NCI-H345 (cell line): Measurements from ENCODE around the gene MSH2.
A peak's percentile ranks its signal among the peaks of the same experiment; 100 is the strongest.
"Not testable (repeated sequence)": the region's sequence is repeated elsewhere in the genome, so short reads cannot be mapped to it uniquely, and the experiment has no call there.

Experiments
- DNase-seq: peaks from one replicate; lab custom pipeline; 2025; lab: John Stamatoyannopoulos, UW

The MSH2 gene

GRCh38 chr2:47484396-47484795, 81.4 kb downstream of the MSH2 start:
- no peak for DNase-seq

GRCh38 chr2:47485177-47485576, 82.2 kb downstream of the MSH2 start:
- no peak for DNase-seq

GRCh38 chr2:47485751-47486300, 82.9 kb downstream of the MSH2 start:
- no peak for DNase-seq

- DNase-seq, result no peak
Observed at GRCh38 chr2:47486841-47487497, 84.0 kb downstream of the MSH2 start.

GRCh38 chr2:47487498-47487875, 84.5 kb downstream of the MSH2 start:
- no peak for DNase-seq

- DNase-seq, result peak; percentile 9
Observed at GRCh38 chr2:47488870-47489584, 86.1 kb downstream of the MSH2 start.

- DNase-seq, result no peak
Observed at GRCh38 chr2:47490406-47490805, 87.5 kb downstream of the MSH2 start.

- DNase-seq, result no peak
Observed at GRCh38 chr2:47493317-47494035, 90.5 kb downstream of the MSH2 start.

GRCh38 chr2:47494267-47495130, 91.5 kb downstream of the MSH2 start:
- DNase-seq, result no peak

GRCh38 chr2:47497843-47498460, 95.0 kb downstream of the MSH2 start:
- no peak for DNase-seq

GRCh38 chr2:47499093-47499492, 96.1 kb downstream of the MSH2 start:
- no peak for DNase-seq

GRCh38 chr2:47499621-47500309, 96.8 kb downstream of the MSH2 start:
- no peak for DNase-seq

GRCh38 chr2:47501374-47502200, 98.6 kb downstream of the MSH2 start:
- no peak for DNase-seq

GRCh38 chr2:47502498-47502897, 99.5 kb downstream of the MSH2 start:
- DNase-seq, result not testable (repeated sequence)

GRCh38 chr2:47503481-47504070, 100.6 kb downstream of the MSH2 start:
- no peak for DNase-seq

GRCh38 chr2:47504174-47504810, 101.3 kb downstream of the MSH2 start:
- no peak for DNase-seq

- no peak for DNase-seq
Observed at GRCh38 chr2:47506024-47506423, 103.1 kb downstream of the MSH2 start.

- no peak for DNase-seq
Observed at GRCh38 chr2:47506436-47506835, 103.5 kb downstream of the MSH2 start.

- DNase-seq, result no peak
Observed at GRCh38 chr2:47508080-47508479, 105.1 kb downstream of the MSH2 start.
